D721Med (cell line): ENCODE results near the gene DMRTB1.

Experiments used
- DNase-seq: peaks from one replicate; pipeline ENCODE4 v3.0.0; 2011; ENCODE audit warnings: low spot score; ENCODE audit not compliant: insufficient read length
- FAIRE-seq: peaks from 2 replicates; lab custom pipeline; 2011; peaks lifted over from hg19 to GRCh38; lab: Jason Lieb, UNC
- CTCF ChIP-seq: IDR thresholded peaks from 2 replicates; pipeline ENCODE4 v1.5.1; 2012; ENCODE audit warnings: mild to moderate bottlenecking, control low read depth; ENCODE audit not compliant: insufficient read depth; ENCODE audit errors: missing control alignments

The DMRTB1 gene

GRCh38 chr1:53413175-53414001 lies 45.8 kb upstream of the DMRTB1 start:
- no peak for FAIRE-seq
- TF ChIP-seq CTCF, result no peak
- DNase-seq, result no peak

GRCh38 chr1:53414632-53415031 lies 44.6 kb upstream of the DMRTB1 start:
- TF ChIP-seq CTCF, result no peak
- DNase-seq (no peak), FAIRE-seq (no peak)

GRCh38 chr1:53415432-53415831 lies 43.8 kb upstream of the DMRTB1 start:
- no peak for DNase-seq
- no peak for FAIRE-seq
- no peak for TF ChIP-seq CTCF

- TF ChIP-seq CTCF, result no peak
- DNase-seq (no peak), FAIRE-seq (no peak)
These were observed 42.9 kb upstream of the DMRTB1 start for GRCh38 chr1:53416269-53416813.

GRCh38 chr1:53417074-53417511 lies 42.1 kb upstream of the DMRTB1 start:
- FAIRE-seq (no peak), DNase-seq (no peak)
- no peak for TF ChIP-seq CTCF

- DNase-seq (no peak), FAIRE-seq (no peak)
- TF ChIP-seq CTCF, result no peak
These were observed 40.2 kb upstream of the DMRTB1 start for GRCh38 chr1:53419034-53419433.

- FAIRE-seq (no peak), DNase-seq (no peak)
- TF ChIP-seq CTCF, result no peak
These were observed 38.9 kb upstream of the DMRTB1 start for GRCh38 chr1:53420341-53420740.
